ENCODE measurements around the gene RAC3. TPM values are rescaled to one million over a fixed set of nuclear protein-coding genes. Genes with fewer than 3 reads are reported as not detected.
"Not testable (repeated sequence)": the region's sequence is repeated elsewhere in the genome, so short reads cannot be mapped to it uniquely, and the experiment has no call there.

RAC3 gene
- total and polyA plus RNA-seq, 4 donors, result 0.63 to 6.3 (median 3.3) TPM

DNA sequence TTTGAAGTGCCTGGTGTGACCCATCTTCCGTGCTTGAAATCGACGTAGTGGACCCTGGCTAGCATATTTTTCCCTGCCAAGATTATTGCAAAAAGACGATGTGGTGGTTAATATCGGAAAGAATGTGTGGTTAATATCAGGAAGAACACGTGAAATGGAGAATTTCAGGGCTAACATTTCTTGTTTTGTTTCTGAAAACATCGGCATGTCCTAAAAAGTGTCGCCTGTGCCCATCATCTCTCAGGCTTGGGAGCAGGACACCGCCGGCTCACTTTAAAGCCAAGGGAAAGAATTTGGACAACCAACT lies 6.4 kb downstream of the RAC3 start:
- TF ChIP-seq RXRA (IDR thresholded peaks at IDR 0.05), result peak; percentile 67 to 78
- no peak for TF ChIP-seq FOXA2 (IDR thresholded peaks at IDR 0.05)
- TF ChIP-seq, protein P1, sequence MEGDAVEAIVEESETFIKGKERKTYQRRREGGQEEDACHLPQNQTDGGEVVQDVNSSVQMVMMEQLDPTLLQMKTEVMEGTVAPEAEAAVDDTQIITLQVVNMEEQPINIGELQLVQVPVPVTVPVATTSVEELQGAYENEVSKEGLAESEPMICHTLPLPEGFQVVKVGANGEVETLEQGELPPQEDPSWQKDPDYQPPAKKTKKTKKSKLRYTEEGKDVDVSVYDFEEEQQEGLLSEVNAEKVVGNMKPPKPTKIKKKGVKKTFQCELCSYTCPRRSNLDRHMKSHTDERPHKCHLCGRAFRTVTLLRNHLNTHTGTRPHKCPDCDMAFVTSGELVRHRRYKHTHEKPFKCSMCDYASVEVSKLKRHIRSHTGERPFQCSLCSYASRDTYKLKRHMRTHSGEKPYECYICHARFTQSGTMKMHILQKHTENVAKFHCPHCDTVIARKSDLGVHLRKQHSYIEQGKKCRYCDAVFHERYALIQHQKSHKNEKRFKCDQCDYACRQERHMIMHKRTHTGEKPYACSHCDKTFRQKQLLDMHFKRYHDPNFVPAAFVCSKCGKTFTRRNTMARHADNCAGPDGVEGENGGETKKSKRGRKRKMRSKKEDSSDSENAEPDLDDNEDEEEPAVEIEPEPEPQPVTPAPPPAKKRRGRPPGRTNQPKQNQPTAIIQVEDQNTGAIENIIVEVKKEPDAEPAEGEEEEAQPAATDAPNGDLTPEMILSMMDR (IDR thresholded peaks at IDR 0.05; ENCODE audit: low read depth, low read length, missing input control), result no peak
- TF ChIP-seq, protein P2, sequence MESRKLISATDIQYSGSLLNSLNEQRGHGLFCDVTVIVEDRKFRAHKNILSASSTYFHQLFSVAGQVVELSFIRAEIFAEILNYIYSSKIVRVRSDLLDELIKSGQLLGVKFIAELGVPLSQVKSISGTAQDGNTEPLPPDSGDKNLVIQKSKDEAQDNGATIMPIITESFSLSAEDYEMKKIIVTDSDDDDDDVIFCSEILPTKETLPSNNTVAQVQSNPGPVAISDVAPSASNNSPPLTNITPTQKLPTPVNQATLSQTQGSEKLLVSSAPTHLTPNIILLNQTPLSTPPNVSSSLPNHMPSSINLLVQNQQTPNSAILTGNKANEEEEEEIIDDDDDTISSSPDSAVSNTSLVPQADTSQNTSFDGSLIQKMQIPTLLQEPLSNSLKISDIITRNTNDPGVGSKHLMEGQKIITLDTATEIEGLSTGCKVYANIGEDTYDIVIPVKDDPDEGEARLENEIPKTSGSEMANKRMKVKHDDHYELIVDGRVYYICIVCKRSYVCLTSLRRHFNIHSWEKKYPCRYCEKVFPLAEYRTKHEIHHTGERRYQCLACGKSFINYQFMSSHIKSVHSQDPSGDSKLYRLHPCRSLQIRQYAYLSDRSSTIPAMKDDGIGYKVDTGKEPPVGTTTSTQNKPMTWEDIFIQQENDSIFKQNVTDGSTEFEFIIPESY (IDR thresholded peaks at IDR 0.05), result no peak
- TF ChIP-seq, protein P3, sequence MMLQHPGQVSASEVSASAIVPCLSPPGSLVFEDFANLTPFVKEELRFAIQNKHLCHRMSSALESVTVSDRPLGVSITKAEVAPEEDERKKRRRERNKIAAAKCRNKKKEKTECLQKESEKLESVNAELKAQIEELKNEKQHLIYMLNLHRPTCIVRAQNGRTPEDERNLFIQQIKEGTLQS (IDR thresholded peaks at IDR 0.05), result no peak
- TF ChIP-seq, protein P4, sequence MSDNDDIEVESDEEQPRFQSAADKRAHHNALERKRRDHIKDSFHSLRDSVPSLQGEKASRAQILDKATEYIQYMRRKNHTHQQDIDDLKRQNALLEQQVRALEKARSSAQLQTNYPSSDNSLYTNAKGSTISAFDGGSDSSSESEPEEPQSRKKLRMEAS (IDR thresholded peaks at IDR 0.05), result peak; percentile 28
- TF ChIP-seq YY1 (IDR thresholded peaks at IDR 0.05), result peak; percentile 64
- peak in 1 of 2 donors; percentile 14 for TF ChIP-seq JUND (IDR thresholded peaks at IDR 0.05)
- TF ChIP-seq HNF4A (conservative IDR thresholded peaks at IDR 0.05), result peak; percentile 58 to 72
- TF ChIP-seq HNF4G (IDR thresholded peaks at IDR 0.05), result peak; percentile 36
- TF ChIP-seq SP1 (IDR thresholded peaks at IDR 0.05), result peak; percentile 57
- TF ChIP-seq, protein P5, sequence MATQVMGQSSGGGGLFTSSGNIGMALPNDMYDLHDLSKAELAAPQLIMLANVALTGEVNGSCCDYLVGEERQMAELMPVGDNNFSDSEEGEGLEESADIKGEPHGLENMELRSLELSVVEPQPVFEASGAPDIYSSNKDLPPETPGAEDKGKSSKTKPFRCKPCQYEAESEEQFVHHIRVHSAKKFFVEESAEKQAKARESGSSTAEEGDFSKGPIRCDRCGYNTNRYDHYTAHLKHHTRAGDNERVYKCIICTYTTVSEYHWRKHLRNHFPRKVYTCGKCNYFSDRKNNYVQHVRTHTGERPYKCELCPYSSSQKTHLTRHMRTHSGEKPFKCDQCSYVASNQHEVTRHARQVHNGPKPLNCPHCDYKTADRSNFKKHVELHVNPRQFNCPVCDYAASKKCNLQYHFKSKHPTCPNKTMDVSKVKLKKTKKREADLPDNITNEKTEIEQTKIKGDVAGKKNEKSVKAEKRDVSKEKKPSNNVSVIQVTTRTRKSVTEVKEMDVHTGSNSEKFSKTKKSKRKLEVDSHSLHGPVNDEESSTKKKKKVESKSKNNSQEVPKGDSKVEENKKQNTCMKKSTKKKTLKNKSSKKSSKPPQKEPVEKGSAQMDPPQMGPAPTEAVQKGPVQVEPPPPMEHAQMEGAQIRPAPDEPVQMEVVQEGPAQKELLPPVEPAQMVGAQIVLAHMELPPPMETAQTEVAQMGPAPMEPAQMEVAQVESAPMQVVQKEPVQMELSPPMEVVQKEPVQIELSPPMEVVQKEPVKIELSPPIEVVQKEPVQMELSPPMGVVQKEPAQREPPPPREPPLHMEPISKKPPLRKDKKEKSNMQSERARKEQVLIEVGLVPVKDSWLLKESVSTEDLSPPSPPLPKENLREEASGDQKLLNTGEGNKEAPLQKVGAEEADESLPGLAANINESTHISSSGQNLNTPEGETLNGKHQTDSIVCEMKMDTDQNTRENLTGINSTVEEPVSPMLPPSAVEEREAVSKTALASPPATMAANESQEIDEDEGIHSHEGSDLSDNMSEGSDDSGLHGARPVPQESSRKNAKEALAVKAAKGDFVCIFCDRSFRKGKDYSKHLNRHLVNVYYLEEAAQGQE (IDR thresholded peaks at IDR 0.05), result peak; percentile 26
- TF ChIP-seq TAF1 (conservative IDR thresholded peaks at IDR 0.05), result no peak
- peak in 1 of 2 donors; percentile 5 for TF ChIP-seq GABPA (IDR thresholded peaks at IDR 0.05 in 1 of 2, conservative IDR thresholded peaks at IDR 0.05 in 1 of 2)
- H3K27me3 ChIP-seq (ENCODE audit: control insufficient read depth in 4 of 4, insufficient read depth in 4 of 4, low read length in 3 of 4), result no peaks in the 10 kb centered on the region
- no peak for DNase-seq (ENCODE audit: low spot score)
- peak overlapping the region in 1 of 2 donors; percentile 3 for H3K9ac ChIP-seq (ENCODE audit: low read depth in 1 of 2, low read length in 2 of 2)
- H3K4me3 ChIP-seq (ENCODE audit: low read depth in 1 of 3, low read length in 3 of 3), result no peak overlapping the region
- H3K27ac ChIP-seq (ENCODE audit: low read depth in 1 of 2, low read length in 2 of 2), result peak overlapping the region; percentile 90 to 99
- peaks cover 0 to 5% (median 1%) of the 10 kb centered on the region in 4 donors for H3K36me3 ChIP-seq (ENCODE audit: control insufficient read depth in 4 of 4, insufficient read depth in 3 of 4, low read depth in 1 of 4, low read length in 3 of 4)
- H3K4me1 ChIP-seq (ENCODE audit: control insufficient read depth in 4 of 4, insufficient read depth in 4 of 4, low read length in 3 of 4), result peaks cover 16 to 60% (median 37%) of the 10 kb centered on the region in 4 donors
- H3K9me3 ChIP-seq (ENCODE audit: control insufficient read depth in 4 of 4, low read length in 3 of 4), result no peaks in the 10 kb centered on the region
- WGBS, result 3% methylated on average over 10 of the region's 10 CpGs

DNA sequence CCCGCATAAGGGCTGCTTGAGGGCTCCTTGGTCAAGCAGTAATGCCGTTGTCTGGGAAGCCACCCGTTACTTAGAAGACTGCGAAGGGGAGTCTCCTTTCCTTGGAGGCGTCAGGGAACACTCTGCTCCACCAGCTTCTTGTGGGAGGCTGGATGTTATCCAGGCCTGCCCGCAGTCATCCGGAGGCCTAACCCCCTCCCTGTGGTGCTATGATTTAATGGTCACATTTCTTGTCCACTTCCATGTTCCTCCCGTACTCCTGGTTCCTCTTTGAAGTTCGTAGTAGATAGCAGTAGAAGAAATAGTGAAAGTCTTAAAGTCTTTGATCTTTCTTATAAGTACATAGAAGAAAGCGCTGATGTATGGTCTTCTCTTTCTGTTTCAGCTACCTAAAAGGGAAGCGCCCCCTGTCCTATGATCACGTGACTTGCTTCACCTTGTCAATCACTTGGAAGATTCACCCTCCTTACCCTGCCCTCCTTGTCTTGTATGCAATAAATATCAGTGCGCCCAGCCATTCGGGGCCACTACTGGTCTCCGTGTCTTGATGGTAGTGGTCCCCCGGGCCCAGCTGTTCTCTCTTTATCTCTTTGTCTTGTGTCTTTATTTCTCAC lies 7.4 kb downstream of the RAC3 start:
- H3K4me3 ChIP-seq (ENCODE audit: low read depth in 1 of 3, low read length in 3 of 3); H3K36me3 ChIP-seq (ENCODE audit: control insufficient read depth in 4 of 4, insufficient read depth in 3 of 4, low read depth in 1 of 4, low read length in 3 of 4); DNase-seq (ENCODE audit: low spot score); H3K9me3 ChIP-seq (ENCODE audit: control insufficient read depth in 4 of 4, low read length in 3 of 4); H3K9ac ChIP-seq (ENCODE audit: low read depth in 1 of 2, low read length in 2 of 2); H3K27me3 ChIP-seq (ENCODE audit: control insufficient read depth in 4 of 4, insufficient read depth in 4 of 4, low read length in 3 of 4): not testable (repeated sequence)
- Histone ChIP-seq H3K27ac (ENCODE audit: low read depth in 1 of 2, low read length in 2 of 2) (peak overlapping the region; percentile 78 to 84), H3K4me1 (ENCODE audit: control insufficient read depth in 4 of 4, insufficient read depth in 4 of 4, low read length in 3 of 4) (peaks cover 16 to 58% (median 37%) of the 10 kb centered on the region in 4 donors)
- 88% methylated on average over 16 of the region's 16 CpGs for WGBS

Measured in liver (tissue), 9 donors.